Dedifferentiated amniotic fluid mesenchymal stem cell (primary cell): Measurements from ENCODE around the gene C6orf136.
"Not testable (repeated sequence)": the region's sequence is repeated elsewhere in the genome, so short reads cannot be mapped to it uniquely, and the experiment has no call there.

Experiments
- DNase-seq: peaks from one replicate; pipeline ENCODE4 v3.0.0-alpha.2; 2016; ENCODE audit errors: extremely low spot score

Gene C6orf136

GRCh38 chr6:30656513-30656912 lies 9.6 kb downstream of the C6orf136 start:
- no peak for DNase-seq

GRCh38 chr6:30657454-30657853 lies 10.5 kb downstream of the C6orf136 start:
- DNase-seq, result no peak

GRCh38 chr6:30657922-30658321 lies 11.0 kb downstream of the C6orf136 start:
- DNase-seq, result not testable (repeated sequence)

- DNase-seq, result no peak
These were observed 18.2 kb downstream of the C6orf136 start for GRCh38 chr6:30664994-30665767.

GRCh38 chr6:30666300-30666699 lies 19.4 kb downstream of the C6orf136 start:
- DNase-seq, result not testable (repeated sequence)

- DNase-seq, result no peak
These were observed 24.0 kb downstream of the C6orf136 start for GRCh38 chr6:30670760-30671527.

GRCh38 chr6:30672445-30673253 lies 25.7 kb downstream of the C6orf136 start, which contains the start of gene DHX16:
Gene DHX16, minus strand, starts transcription at chr6:30673006. Its CDS starts 165 bp downstream, at chr6:30672841.
- peak; percentile 95 for DNase-seq

GRCh38 chr6:30676660-30677285 lies 29.8 kb downstream of the C6orf136 start:
- no peak for DNase-seq

GRCh38 chr6:30678964-30679726 lies 32.2 kb downstream of the C6orf136 start:
- DNase-seq, result peak; percentile 65

- no peak for DNase-seq
These were observed 33.0 kb downstream of the C6orf136 start for GRCh38 chr6:30679765-30680535.

- DNase-seq, result no peak
These were observed 34.8 kb downstream of the C6orf136 start for GRCh38 chr6:30681766-30682142.

GRCh38 chr6:30682143-30683117 lies 35.5 kb downstream of the C6orf136 start:
- DNase-seq, result peak; percentile 74

GRCh38 chr6:30683183-30683979 lies 36.4 kb downstream of the C6orf136 start:
- no peak for DNase-seq

- no peak for DNase-seq
These were observed 37.0 kb downstream of the C6orf136 start for GRCh38 chr6:30683980-30684338.

GRCh38 chr6:30684386-30685156 lies 37.6 kb downstream of the C6orf136 start:
- no peak for DNase-seq

- no peak for DNase-seq
These were observed 38.5 kb downstream of the C6orf136 start for GRCh38 chr6:30685157-30686008.
